GM23248 (cell line): ENCODE results near the gene GABRG3. TPM values are rescaled to one million over a fixed set of nuclear protein-coding genes. Genes with fewer than 3 reads are reported as not detected.

Experiments
- DNase-seq: peaks from one replicate; pipeline ENCODE4 v3.0.0-alpha.2; 2015
- H2AFZ ChIP-seq: fragments of 200-600 bp; sonication (generic); 2 replicates; pipeline ENCODE4 v1.6.1; 2016; ENCODE audit warnings: antibody characterized with exemption
- H3F3A ChIP-seq: fragments of 200-600 bp; sonication (generic); 2 replicates; pipeline ENCODE4 v1.6.1; 2016; ENCODE audit warnings: mild to moderate bottlenecking, antibody characterized with exemption, mixed run types; ENCODE audit not compliant: insufficient read depth
- H3K27ac ChIP-seq: fragments of 200-600 bp; sonication (generic); 2 replicates; pipeline ENCODE4 v1.5.1; 2016; ENCODE audit warnings: mild to moderate bottlenecking
- H3K27me3 ChIP-seq: fragments of 200-600 bp; sonication (generic); replicated peaks from 2 replicates; pipeline ENCODE4 v1.6.1; 2016; ENCODE audit warnings: mild to moderate bottlenecking; ENCODE audit not compliant: insufficient read depth
- H3K36me3 ChIP-seq: fragments of 200-600 bp; sonication (generic); 2 replicates; pipeline ENCODE4 v1.6.1; 2016; ENCODE audit warnings: low read depth, mild to moderate bottlenecking
- H3K4me1 ChIP-seq: fragments of 200-600 bp; sonication (generic); 2 replicates; pipeline ENCODE4 v1.6.1; 2016; ENCODE audit warnings: mild to moderate bottlenecking; ENCODE audit not compliant: insufficient read depth
- H3K4me2 ChIP-seq: fragments of 200-600 bp; sonication (generic); one replicate; pipeline ENCODE4 v1.6.1; 2016; ENCODE audit warnings: mild to moderate bottlenecking; ENCODE audit not compliant: unreplicated experiment
- H3K4me3 ChIP-seq: fragments of 200-600 bp; sonication (generic); 2 replicates; pipeline ENCODE4 v1.5.1; 2016; ENCODE audit warnings: mild to moderate bottlenecking
- H3K79me2 ChIP-seq: fragments of 200-600 bp; sonication (generic); 2 replicates; pipeline ENCODE4 v1.6.1; 2016; ENCODE audit warnings: mild to moderate bottlenecking; ENCODE audit not compliant: insufficient read depth
- H3K9ac ChIP-seq: fragments of 200-600 bp; sonication (generic); 2 replicates; pipeline ENCODE4 v1.6.1; 2016; ENCODE audit warnings: mild to moderate bottlenecking
- H3K9me2 ChIP-seq: fragments of 200-600 bp; sonication (generic); 2 replicates; pipeline ENCODE4 v1.6.1; 2016; ENCODE audit warnings: mixed run types, mild to moderate bottlenecking, moderate library complexity; ENCODE audit not compliant: insufficient read depth
- H3K9me3 ChIP-seq: fragments of 200-600 bp; sonication (generic); one replicate; pipeline ENCODE4 v1.6.1; 2017; ENCODE audit warnings: low read depth
- H4K20me1 ChIP-seq: fragments of 200-600 bp; sonication (generic); 2 replicates; pipeline ENCODE4 v1.6.0; 2016; ENCODE audit not compliant: insufficient read depth
- EZH2 ChIP-seq: fragments of 200-600 bp; sonication (generic); IDR thresholded peaks from 2 replicates; pipeline ENCODE4 v1.6.1; 2018; ENCODE audit warnings: antibody characterized with exemption, mild to moderate bottlenecking; ENCODE audit not compliant: insufficient read depth, poor library complexity, severe bottlenecking
- EZH2phosphoT487 ChIP-seq: fragments of 200-600 bp; sonication (generic); IDR thresholded peaks from 2 replicates; pipeline ENCODE4 v1.6.1; 2018; ENCODE audit warnings: antibody characterized with exemption, moderate library complexity, mild to moderate bottlenecking, low read depth; ENCODE audit not compliant: insufficient read depth
- WGBS, 2 experiments: methylation state at CpG; one replicate each; pipeline ENCODE4 v1.1.6; 2015 to 2017; ENCODE audit warnings: low lambda C conversion rate in 2 of 2, low coverage in 1 of 2; ENCODE audit errors: missing lambda C conversion rate in 2 of 2; 5-methylcytosine and 5-hydroxymethylcytosine counted together
- in situ Hi-C: fragments of 300-500 bp; cut with MboI; formaldehyde crosslinking; loops from 2 replicates; pipeline ENCODE4 v1.15.0; 2020
- polyA plus RNA-seq: library from polyadenylated mRNA; unstranded; fragments of >200 nt; fragmentation: Nextera tagmentation; extraction: Ambion mirVana; gene quantifications from 2 replicates; pipeline ENCODE4 v1.2.1, GENCODE V29; 2016
- total RNA-seq: library from RNA; depleted of rRNA; stranded (reverse); fragments of >200 nt; shearing (Covaris generic); gene quantifications from 2 replicates; pipeline ENCODE4 v1.2.3, GENCODE V29; 2014

The GABRG3 gene
- total and polyA plus RNA-seq, 2 experiments from 2014 or later = not detected

- in situ Hi-C loops = no loop called here
- Histone ChIP-seq H3K79me2 (no peaks in the 10 kb centered on the region), H3K27ac (no peak overlapping the region), H3K9ac (no peak overlapping the region), H3K27me3 (no peaks in the 10 kb centered on the region), H4K20me1 (no peaks in the 10 kb centered on the region), H3F3A (no peaks in the 10 kb centered on the region), H3K9me2 (no peaks in the 10 kb centered on the region), H3K36me3 (no peaks in the 10 kb centered on the region), H3K4me3 (no peak overlapping the region), H3K4me1 (no peaks in the 10 kb centered on the region), H2AFZ (no peak overlapping the region), H3K4me2 (no peak overlapping the region), H3K9me3 (no peaks in the 10 kb centered on the region)
- no peak for DNase-seq
- no peak for TF ChIP-seq EZH2
- no peak for TF ChIP-seq EZH2phosphoT487
- 64 to 76% methylated on average over 1 of the region's 1 CpG for WGBS, 2 experiments
These were observed 605.6 kb downstream of the GABRG3 start for GRCh38 chr15:27576576-27576975.

DNA sequence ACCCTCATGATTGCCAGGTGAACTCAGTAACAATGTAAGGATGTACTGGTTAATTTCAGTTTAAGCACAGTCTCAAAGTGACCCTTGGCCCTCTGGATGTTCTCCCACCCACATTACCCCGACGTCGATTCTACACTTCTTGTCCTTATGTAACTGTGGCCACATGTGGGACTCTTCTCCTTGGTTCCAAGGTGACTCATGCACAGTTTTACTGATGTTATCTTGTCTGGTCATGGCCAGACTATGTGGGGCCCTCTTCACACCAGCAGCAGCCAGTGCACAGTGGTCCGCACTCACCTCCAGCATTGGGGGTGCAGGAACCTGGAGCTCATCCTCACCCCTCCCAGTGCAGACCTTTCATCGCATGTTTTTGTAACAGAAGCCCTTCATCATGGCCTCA, 608.8 kb downstream of the GABRG3 start:
- Histone ChIP-seq H3K79me2 (no peaks in the 10 kb centered on the region), H3K4me3 (no peak overlapping the region), H2AFZ (no peak overlapping the region), H3K4me2 (no peak overlapping the region), H3K27me3 (no peaks in the 10 kb centered on the region), H3K27ac (no peak overlapping the region), H3K9me2 (no peaks in the 10 kb centered on the region), H3K9me3 (no peaks in the 10 kb centered on the region), H4K20me1 (no peaks in the 10 kb centered on the region), H3F3A (no peaks in the 10 kb centered on the region), H3K36me3 (no peaks in the 10 kb centered on the region), H3K9ac (no peak overlapping the region), H3K4me1 (no peaks in the 10 kb centered on the region)
- WGBS, 2 experiments = 64 to 69% methylated on average over 5 of the region's 5 CpGs
- in situ Hi-C loops = no loop called here
- TF ChIP-seq EZH2 = no peak
- peak; percentile 3 for DNase-seq

DNA sequence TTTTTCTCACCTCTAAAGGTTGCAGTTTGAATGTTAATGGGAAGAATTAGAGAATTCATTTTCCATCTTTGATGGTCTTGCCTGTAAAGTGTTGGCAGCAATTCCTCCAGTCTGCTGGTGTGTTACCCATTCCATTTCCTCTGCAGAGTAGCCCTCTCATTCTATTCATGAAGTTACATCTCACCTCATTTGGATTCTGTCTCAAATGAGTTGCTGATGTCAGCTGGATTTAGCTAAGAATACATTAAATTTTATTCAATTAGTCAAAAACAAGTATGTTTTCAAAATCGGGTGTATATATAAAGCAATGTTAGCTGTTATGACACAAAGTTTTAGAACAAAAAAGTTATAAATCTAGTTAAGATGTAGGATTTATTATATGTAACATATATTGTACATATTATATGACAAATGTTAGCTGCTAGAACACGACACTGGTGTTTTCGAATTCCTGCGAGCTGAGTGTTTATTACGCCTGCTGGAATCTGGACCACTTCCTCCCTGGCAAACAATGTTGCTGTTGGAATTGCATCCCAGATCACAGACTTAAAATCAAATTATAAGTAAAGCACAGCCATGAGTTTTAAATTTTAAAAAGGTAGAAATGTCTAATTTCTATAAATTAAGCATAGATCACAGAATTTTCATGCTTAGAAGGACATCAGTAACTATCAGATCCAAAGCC, 611.9 kb downstream of the GABRG3 start:
- WGBS, 2 experiments = 9 to 11% methylated on average over 5 of the region's 5 CpGs

DNA sequence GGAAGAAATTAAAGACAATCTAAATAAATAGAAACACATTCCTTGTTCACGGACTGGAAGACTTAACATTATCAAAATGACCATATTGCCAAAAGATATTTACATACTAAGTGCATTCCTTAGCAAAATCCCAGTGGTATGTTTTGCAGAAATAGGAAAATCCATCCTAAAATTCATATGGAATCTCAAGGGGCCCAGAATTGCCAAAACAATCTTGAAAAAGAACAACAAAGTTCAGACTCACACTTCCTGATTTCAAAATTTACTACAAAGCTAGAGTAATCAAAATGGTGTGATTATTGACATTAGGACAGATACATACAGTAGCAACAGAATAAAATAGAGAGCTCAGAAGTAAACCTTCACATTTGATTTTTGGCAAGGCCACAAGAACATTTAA, 612.7 kb downstream of the GABRG3 start:
- Histone ChIP-seq H3F3A (no peaks in the 10 kb centered on the region), H3K4me1 (no peaks in the 10 kb centered on the region), H3K4me2 (no peak overlapping the region), H3K79me2 (no peaks in the 10 kb centered on the region), H3K9me2 (no peaks in the 10 kb centered on the region), H4K20me1 (no peaks in the 10 kb centered on the region), H3K27ac (no peak overlapping the region), H3K9ac (no peak overlapping the region), H2AFZ (no peak overlapping the region), H3K9me3 (no peaks in the 10 kb centered on the region), H3K27me3 (no peaks in the 10 kb centered on the region), H3K4me3 (no peak overlapping the region), H3K36me3 (no peaks in the 10 kb centered on the region)
- in situ Hi-C loops = no loop called here
- TF ChIP-seq EZH2 = no peak
- TF ChIP-seq EZH2phosphoT487 = no peak
- WGBS, 2 experiments = 0 to 3% methylated on average over 1 of the region's 1 CpG
- no peak for DNase-seq

More for the DNA sequence above, 611.9 kb downstream of the GABRG3 start:
- Histone ChIP-seq H2AFZ (no peak overlapping the region), H3K4me2 (no peak overlapping the region), H3K27me3 (no peaks in the 10 kb centered on the region), H3K9me3 (no peaks in the 10 kb centered on the region), H3F3A (no peaks in the 10 kb centered on the region), H3K27ac (no peak overlapping the region), H3K79me2 (no peaks in the 10 kb centered on the region), H3K4me1 (no peaks in the 10 kb centered on the region), H3K4me3 (no peak overlapping the region), H3K9me2 (no peaks in the 10 kb centered on the region), H3K9ac (no peak overlapping the region), H4K20me1 (no peaks in the 10 kb centered on the region), H3K36me3 (no peaks in the 10 kb centered on the region)
- TF ChIP-seq EZH2 = no peak
- no peak for TF ChIP-seq EZH2phosphoT487
- in situ Hi-C loops = no loop called here
- peak; percentile 41 for DNase-seq
